ENCODE measurements around the gene CACNA2D2. TPM values are rescaled to one million over a fixed set of nuclear protein-coding genes. Genes with fewer than 3 reads are reported as not detected.

CACNA2D2 gene
- total and polyA plus RNA-seq, 2 of the 13 experiments (the other 11 are each of a cell fraction or from before 2014, with no cell fraction given) = not detected

- TF ChIP-seq ZNF280D (CRISPR knock-in tag; IDR thresholded peaks at IDR 0.05) (no peak), MBD4 (IDR thresholded peaks at IDR 0.05; ENCODE audit: borderline replicate concordance, low read length) (no peak), GABPA (IDR thresholded peaks at IDR 0.05; ENCODE audit: low read depth, low read length) (no peak), GABPA (CRISPR knock-in tag; IDR thresholded peaks at IDR 0.05; ENCODE audit: low read depth) (no peak), KAT7 (CRISPR knock-in tag; IDR thresholded peaks at IDR 0.05; ENCODE audit: borderline replicate concordance) (no peak)
Measured at GRCh38 chr3:50483374-50483773, 20.1 kb downstream of the CACNA2D2 start (continued).

- FAIRE-seq = no peak
- Histone ChIP-seq H3K36me3 (replicated peaks in 1 of 2; ENCODE audit: control insufficient read depth in 1 of 2, insufficient read depth in 2 of 2, low read length in 2 of 2) (no peaks in the 10 kb centered on the region), H2AFZ (ENCODE audit: low read length) (no peak overlapping the region), H3K4me2 (ENCODE audit: low read depth, low read length) (no peak overlapping the region), H3K9ac (ENCODE audit: insufficient read depth, low read depth, low read length) (no peak overlapping the region), H3K4me1 (ENCODE audit: insufficient read depth, low read length) (no peaks in the 10 kb centered on the region), H3K9me3 (ENCODE audit: low read length) (no peaks in the 10 kb centered on the region), H3K79me2 (ENCODE audit: insufficient read depth, low read length) (no peaks in the 10 kb centered on the region), H3K27me3 (ENCODE audit: control insufficient read depth in 1 of 2, insufficient read depth in 2 of 2, low read length in 2 of 2) (peaks cover 1 to 53% of the 10 kb centered on the region in 2 experiments; a peak in 4 of 5 replicates), H4K20me1 (ENCODE audit: insufficient read depth, low read length) (peaks cover 4% of the 10 kb centered on the region; the same call in 1 of the 2 replicates), H3K4me3 (replicated peaks in 1 of 3; ENCODE audit: insufficient read depth in 1 of 3, low read depth in 2 of 3, low read length in 3 of 3) (no peak overlapping the region), H3K27ac (ENCODE audit: extremely low read length, insufficient read depth, low read length) (no peak overlapping the region)
- no peak for TF ChIP-seq SNAI1 (CRISPR knock-in tag; IDR thresholded peaks at IDR 0.05; ENCODE audit: borderline replicate concordance)
- no peak for TF ChIP-seq ZNF460 (CRISPR knock-in tag; IDR thresholded peaks at IDR 0.05; ENCODE audit: borderline replicate concordance)
- no peak for TF ChIP-seq CHD4 (IDR thresholded peaks at IDR 0.05; ENCODE audit: borderline replicate concordance, low read length)
- TF ChIP-seq ZNF160 (CRISPR knock-in tag; IDR thresholded peaks at IDR 0.05) = no peak
- no peak for TF ChIP-seq ZNF850 (CRISPR knock-in tag; conservative IDR thresholded peaks at IDR 0.05)
- no peak for TF ChIP-seq ZNF407 (CRISPR knock-in tag; IDR thresholded peaks at IDR 0.05; ENCODE audit: not compliant biosample characterization)
- in situ Hi-C loops (cut with HindIII; ENCODE audit: extremely low pct_ligation_motif_present, low pct_unique_long_range_greater_than_20kb) = no loop called here
- no TSS peak for BruUV-seq (replicated peaks)
- peak; percentile 32; the same call in 2 of the 3 replicates for ATAC-seq
- POLR2A ChIA-PET = no interaction called here
- intact Hi-C loops (cut with micrococcal nuclease; ENCODE audit: unreplicated experiment) = no loop called here
- CTCF ChIA-PET (ENCODE audit: low intra/inter-chr PET ratio, low total read pairs) = no interaction called here
- WGBS (ENCODE audit: low lambda C conversion rate) = 0% methylated on average over 1 of the region's 4 CpGs
- DNase-seq (ENCODE audit: low spot score) = no peak
Measured at GRCh38 chr3:50481992-50482391, 21.4 kb downstream of the CACNA2D2 start.

Measured in HepG2 (cell line).